ENCODE measurements around the gene CDK15. TPM values are rescaled to one million over a fixed set of nuclear protein-coding genes. Genes with fewer than 3 reads are reported as not detected.

CDK15 gene
- total and polyA plus RNA-seq, 2 experiments from 2014 or later: 0.27 TPM; not detected in 1

DNA sequence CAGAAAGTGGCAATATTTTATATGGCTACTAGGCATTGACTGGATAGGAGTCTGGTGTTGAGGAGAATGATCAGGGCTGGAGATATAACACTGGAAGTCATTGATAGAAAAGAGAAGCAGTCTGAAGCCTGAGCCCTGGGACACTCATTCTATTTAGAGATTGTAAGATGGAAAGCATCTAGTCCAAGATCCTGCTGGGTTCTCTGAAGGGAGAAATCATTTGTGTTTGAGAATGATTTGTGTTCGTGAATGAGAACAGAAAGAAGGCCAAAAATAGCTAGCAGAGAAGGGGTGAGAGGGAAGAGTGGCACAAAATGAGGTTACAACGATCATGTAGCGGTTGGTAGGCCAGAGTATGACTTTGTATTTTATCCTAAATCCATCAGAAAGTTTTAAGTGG, 18.0 kb upstream of the CDK15 start:
- Mint-ChIP-seq H3K27ac (no peak overlapping the region), H3K36me3 (ENCODE audit: low read depth) (no peaks in the 10 kb centered on the region), H3K9me3 (no peaks in the 10 kb centered on the region), H3K4me3 (no peak overlapping the region), H3K27me3 (ENCODE audit: insufficient read depth, low read depth, poor library complexity) (no peaks in the 10 kb centered on the region), H3K4me1 (no peaks in the 10 kb centered on the region)
- TF ChIP-seq, protein P1, sequence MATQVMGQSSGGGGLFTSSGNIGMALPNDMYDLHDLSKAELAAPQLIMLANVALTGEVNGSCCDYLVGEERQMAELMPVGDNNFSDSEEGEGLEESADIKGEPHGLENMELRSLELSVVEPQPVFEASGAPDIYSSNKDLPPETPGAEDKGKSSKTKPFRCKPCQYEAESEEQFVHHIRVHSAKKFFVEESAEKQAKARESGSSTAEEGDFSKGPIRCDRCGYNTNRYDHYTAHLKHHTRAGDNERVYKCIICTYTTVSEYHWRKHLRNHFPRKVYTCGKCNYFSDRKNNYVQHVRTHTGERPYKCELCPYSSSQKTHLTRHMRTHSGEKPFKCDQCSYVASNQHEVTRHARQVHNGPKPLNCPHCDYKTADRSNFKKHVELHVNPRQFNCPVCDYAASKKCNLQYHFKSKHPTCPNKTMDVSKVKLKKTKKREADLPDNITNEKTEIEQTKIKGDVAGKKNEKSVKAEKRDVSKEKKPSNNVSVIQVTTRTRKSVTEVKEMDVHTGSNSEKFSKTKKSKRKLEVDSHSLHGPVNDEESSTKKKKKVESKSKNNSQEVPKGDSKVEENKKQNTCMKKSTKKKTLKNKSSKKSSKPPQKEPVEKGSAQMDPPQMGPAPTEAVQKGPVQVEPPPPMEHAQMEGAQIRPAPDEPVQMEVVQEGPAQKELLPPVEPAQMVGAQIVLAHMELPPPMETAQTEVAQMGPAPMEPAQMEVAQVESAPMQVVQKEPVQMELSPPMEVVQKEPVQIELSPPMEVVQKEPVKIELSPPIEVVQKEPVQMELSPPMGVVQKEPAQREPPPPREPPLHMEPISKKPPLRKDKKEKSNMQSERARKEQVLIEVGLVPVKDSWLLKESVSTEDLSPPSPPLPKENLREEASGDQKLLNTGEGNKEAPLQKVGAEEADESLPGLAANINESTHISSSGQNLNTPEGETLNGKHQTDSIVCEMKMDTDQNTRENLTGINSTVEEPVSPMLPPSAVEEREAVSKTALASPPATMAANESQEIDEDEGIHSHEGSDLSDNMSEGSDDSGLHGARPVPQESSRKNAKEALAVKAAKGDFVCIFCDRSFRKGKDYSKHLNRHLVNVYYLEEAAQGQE (IDR thresholded peaks at IDR 0.05; ENCODE audit: unreplicated experiment): no peak
- TF ChIP-seq EZH2phosphoT487 (IDR thresholded peaks at IDR 0.05; ENCODE audit: unreplicated experiment): no peak
- TF ChIP-seq ZNF331 (CRISPR knock-in tag; IDR thresholded peaks at IDR 0.05; ENCODE audit: low read depth): no peak
- Histone ChIP-seq H3K27me3 (ENCODE audit: insufficient read depth) (no peaks in the 10 kb centered on the region), H3K36me3 (ENCODE audit: insufficient read depth) (no peaks in the 10 kb centered on the region), H3K4me2 (no peak overlapping the region), H3K79me2 (replicated peaks; ENCODE audit: insufficient read depth) (no peaks in the 10 kb centered on the region), H3K4me3 (no peak overlapping the region), H3K9me2 (ENCODE audit: insufficient read depth) (no peaks in the 10 kb centered on the region), H3K4me1 (ENCODE audit: insufficient read depth) (no peaks in the 10 kb centered on the region), H2AFZ (no peak overlapping the region), H4K20me1 (replicated peaks; ENCODE audit: insufficient read depth) (no peaks in the 10 kb centered on the region), H3K27ac (ENCODE audit: low read depth) (no peak overlapping the region), H3F3A (replicated peaks; ENCODE audit: low read depth) (no peaks in the 10 kb centered on the region)
- ATAC-seq (no peak), DNase-seq (ENCODE audit: low spot score) (no peak)

DNA sequence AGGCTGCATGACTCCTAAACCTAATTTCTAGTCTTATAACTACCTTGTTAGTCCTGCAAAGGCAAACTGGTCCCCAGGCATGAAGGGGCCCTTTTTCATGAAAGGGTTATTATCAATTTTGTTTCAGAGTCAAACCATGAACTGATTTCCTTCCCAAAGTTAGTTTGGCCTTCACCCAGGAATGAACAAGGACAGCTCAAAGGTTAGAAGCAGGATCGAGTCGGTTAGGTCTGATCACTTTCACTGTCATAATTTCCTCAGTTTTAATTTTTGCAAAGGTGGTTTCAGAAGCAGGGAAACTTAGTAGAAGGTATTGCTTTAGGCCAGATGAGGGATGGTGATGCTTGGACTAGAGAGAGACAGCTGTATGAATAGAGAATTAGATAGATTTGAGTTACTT, 16.9 kb upstream of the CDK15 start:
- H3K27ac Mint-ChIP-seq: no peak overlapping the region
- no peaks in the 10 kb centered on the region for H3K36me3 ChIP-seq (ENCODE audit: insufficient read depth)
- DNase-seq (ENCODE audit: low spot score): no peak
- TF ChIP-seq CREB1 (CRISPR knock-in tag; IDR thresholded peaks at IDR 0.05; ENCODE audit: low read depth) (no peak), EZH2phosphoT487 (IDR thresholded peaks at IDR 0.05; ENCODE audit: unreplicated experiment) (no peak), STAT1 (IDR thresholded peaks at IDR 0.05; ENCODE audit: unreplicated experiment) (no peak), JUNB (IDR thresholded peaks at IDR 0.05; ENCODE audit: unreplicated experiment) (no peak), ZNF114 (CRISPR knock-in tag; IDR thresholded peaks at IDR 0.05) (no peak)
- TF ChIP-seq, protein P2, sequence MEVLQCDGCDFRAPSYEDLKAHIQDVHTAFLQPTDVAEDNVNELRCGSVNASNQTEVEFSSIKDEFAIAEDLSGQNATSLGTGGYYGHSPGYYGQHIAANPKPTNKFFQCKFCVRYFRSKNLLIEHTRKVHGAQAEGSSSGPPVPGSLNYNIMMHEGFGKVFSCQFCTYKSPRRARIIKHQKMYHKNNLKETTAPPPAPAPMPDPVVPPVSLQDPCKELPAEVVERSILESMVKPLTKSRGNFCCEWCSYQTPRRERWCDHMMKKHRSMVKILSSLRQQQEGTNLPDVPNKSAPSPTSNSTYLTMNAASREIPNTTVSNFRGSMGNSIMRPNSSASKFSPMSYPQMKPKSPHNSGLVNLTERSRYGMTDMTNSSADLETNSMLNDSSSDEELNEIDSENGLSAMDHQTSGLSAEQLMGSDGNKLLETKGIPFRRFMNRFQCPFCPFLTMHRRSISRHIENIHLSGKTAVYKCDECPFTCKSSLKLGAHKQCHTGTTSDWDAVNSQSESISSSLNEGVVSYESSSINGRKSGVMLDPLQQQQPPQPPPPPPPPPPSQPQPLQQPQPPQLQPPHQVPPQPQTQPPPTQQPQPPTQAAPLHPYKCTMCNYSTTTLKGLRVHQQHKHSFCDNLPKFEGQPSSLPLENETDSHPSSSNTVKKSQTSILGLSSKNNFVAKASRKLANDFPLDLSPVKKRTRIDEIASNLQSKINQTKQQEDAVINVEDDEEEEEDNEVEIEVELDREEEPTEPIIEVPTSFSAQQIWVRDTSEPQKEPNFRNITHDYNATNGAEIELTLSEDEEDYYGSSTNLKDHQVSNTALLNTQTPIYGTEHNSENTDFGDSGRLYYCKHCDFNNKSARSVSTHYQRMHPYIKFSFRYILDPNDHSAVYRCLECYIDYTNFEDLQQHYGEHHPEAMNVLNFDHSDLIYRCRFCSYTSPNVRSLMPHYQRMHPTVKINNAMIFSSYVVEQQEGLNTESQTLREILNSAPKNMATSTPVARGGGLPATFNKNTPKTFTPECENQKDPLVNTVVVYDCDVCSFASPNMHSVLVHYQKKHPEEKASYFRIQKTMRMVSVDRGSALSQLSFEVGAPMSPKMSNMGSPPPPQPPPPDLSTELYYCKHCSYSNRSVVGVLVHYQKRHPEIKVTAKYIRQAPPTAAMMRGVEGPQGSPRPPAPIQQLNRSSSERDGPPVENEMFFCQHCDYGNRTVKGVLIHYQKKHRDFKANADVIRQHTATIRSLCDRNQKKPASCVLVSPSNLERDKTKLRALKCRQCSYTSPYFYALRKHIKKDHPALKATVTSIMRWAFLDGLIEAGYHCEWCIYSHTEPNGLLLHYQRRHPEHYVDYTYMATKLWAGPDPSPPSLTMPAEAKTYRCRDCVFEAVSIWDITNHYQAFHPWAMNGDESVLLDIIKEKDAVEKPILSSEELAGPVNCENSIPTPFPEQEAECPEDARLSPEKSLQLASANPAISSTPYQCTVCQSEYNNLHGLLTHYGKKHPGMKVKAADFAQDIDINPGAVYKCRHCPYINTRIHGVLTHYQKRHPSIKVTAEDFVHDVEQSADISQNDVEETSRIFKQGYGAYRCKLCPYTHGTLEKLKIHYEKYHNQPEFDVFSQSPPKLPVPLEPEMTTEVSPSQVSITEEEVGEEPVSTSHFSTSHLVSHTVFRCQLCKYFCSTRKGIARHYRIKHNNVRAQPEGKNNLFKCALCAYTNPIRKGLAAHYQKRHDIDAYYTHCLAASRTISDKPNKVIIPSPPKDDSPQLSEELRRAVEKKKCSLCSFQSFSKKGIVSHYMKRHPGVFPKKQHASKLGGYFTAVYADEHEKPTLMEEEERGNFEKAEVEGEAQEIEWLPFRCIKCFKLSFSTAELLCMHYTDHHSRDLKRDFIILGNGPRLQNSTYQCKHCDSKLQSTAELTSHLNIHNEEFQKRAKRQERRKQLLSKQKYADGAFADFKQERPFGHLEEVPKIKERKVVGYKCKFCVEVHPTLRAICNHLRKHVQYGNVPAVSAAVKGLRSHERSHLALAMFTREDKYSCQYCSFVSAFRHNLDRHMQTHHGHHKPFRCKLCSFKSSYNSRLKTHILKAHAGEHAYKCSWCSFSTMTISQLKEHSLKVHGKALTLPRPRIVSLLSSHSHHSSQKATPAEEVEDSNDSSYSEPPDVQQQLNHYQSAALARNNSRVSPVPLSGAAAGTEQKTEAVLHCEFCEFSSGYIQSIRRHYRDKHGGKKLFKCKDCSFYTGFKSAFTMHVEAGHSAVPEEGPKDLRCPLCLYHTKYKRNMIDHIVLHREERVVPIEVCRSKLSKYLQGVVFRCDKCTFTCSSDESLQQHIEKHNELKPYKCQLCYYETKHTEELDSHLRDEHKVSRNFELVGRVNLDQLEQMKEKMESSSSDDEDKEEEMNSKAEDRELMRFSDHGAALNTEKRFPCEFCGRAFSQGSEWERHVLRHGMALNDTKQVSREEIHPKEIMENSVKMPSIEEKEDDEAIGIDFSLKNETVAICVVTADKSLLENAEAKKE (CRISPR knock-in tag; IDR thresholded peaks at IDR 0.05): no peak
- TF ChIP-seq, protein P1 (IDR thresholded peaks at IDR 0.05; ENCODE audit: unreplicated experiment): no peak
- H3K79me2 ChIP-seq (replicated peaks; ENCODE audit: insufficient read depth): no peaks in the 10 kb centered on the region
- H3K36me3 Mint-ChIP-seq (ENCODE audit: low read depth): no peaks in the 10 kb centered on the region
- H3K4me1 ChIP-seq (ENCODE audit: insufficient read depth): no peaks in the 10 kb centered on the region
- no peaks in the 10 kb centered on the region for H3K27me3 ChIP-seq (ENCODE audit: insufficient read depth)
- H3K4me3 Mint-ChIP-seq: no peak overlapping the region
- H3F3A ChIP-seq (replicated peaks; ENCODE audit: low read depth): no peaks in the 10 kb centered on the region
- H3K4me1 Mint-ChIP-seq: no peaks in the 10 kb centered on the region
- no peaks in the 10 kb centered on the region for H4K20me1 ChIP-seq (replicated peaks; ENCODE audit: insufficient read depth)
- no peak overlapping the region for H3K4me3 ChIP-seq
- no peaks in the 10 kb centered on the region for H3K9me3 Mint-ChIP-seq
- no peak overlapping the region for H2AFZ ChIP-seq
- H3K9me2 ChIP-seq (ENCODE audit: insufficient read depth): no peaks in the 10 kb centered on the region
- H3K27ac ChIP-seq (ENCODE audit: low read depth): no peak overlapping the region
- ATAC-seq: no peak
- no peaks in the 10 kb centered on the region for H3K27me3 Mint-ChIP-seq (ENCODE audit: insufficient read depth, low read depth, poor library complexity)
- H3K4me2 ChIP-seq: no peak overlapping the region
